Ovary (tissue), 9 donors: ENCODE measurements around the gene TTC38. TPM values are rescaled to one million over a fixed set of nuclear protein-coding genes. Genes with fewer than 3 reads are reported as not detected.

Experiments used
- DNase-seq, 5 donors: peaks; one replicate each; pipeline ENCODE4 v3.0.0-alpha.2; 2019 to 2020
- H3K27ac ChIP-seq, 2 donors: fragments of 200-600 bp; one replicate each; pipeline versions ENCODE4 v1.5.1 to v1.8.0; 2019 to 2022
- H3K27me3 ChIP-seq: fragments of 200-600 bp; one replicate; pipeline ENCODE4 v1.8.0; 2022
- H3K36me3 ChIP-seq: fragments of 200-600 bp; sonication (generic); one replicate; pipeline ENCODE4 v1.5.1; 2019
- H3K4me1 ChIP-seq: one replicate; pipeline ENCODE4 v1.8.1; 2013; ENCODE audit warnings: mild to moderate bottlenecking, moderate library complexity; ENCODE audit not compliant: insufficient read depth
- H3K4me3 ChIP-seq: fragments of 200-600 bp; sonication (generic); one replicate; pipeline ENCODE4 v1.5.1; 2017
- H3K9me3 ChIP-seq, 2 donors: fragments of 200-600 bp in 1 of 2; sonication (generic) in 1 of 2; one replicate each; pipeline versions ENCODE4 v1.5.1 to v1.8.1; 2013 to 2019; ENCODE audit warnings: mild to moderate bottlenecking in 1 of 2, moderate library complexity in 1 of 2
- EP300 ChIP-seq: sonication (generic); formaldehyde crosslinking; IDR thresholded peaks from one replicate; pipeline ENCODE4 v1.6.1; 2017; ENCODE audit warnings: antibody characterized with exemption
- POLR2A ChIP-seq: fragments of 450-650 bp; IDR thresholded peaks from one replicate; pipeline ENCODE4 v1.6.1; 2017; ENCODE audit warnings: antibody characterized with exemption, mild to moderate bottlenecking, moderate library complexity
- WGBS, 3 donors: extraction: QIAGEN DNeasy Blood & Tissue Kit in 1 of 3; methylation state at CpG; one replicate each; pipeline versions ENCODE4 v1.1.5 to v1.1.7; 2013 to 2017; 5-methylcytosine and 5-hydroxymethylcytosine counted together
- intact Hi-C, 4 donors: fragments of 100-400 bp; cut with DNase I; formaldehyde crosslinking; loops; one replicate each; pipeline versions ENCODE4 v1.11.0 to v1.15.1; 2022 to 2023
- polyA plus RNA-seq, 2 donors: library from polyadenylated mRNA; stranded (reverse); fragments of 200-250 nt in 1 of 2; fragments of 350-450 nt in 1 of 2; fragmentation: Illumina TruSeq in 1 of 2; extraction: RNeasy Lipid Tissue Mini Kit (QIAGEN cat#74804) in 1 of 2; gene quantifications; one replicate each; pipeline ENCODE4 v1.2.3, GENCODE V29; 2013 to 2014
- total RNA-seq, 7 donors: library from RNA; depleted of rRNA in 2 of 7; stranded (reverse); fragments of >200 nt in 2 of 7; fragmentation: NEBNext Ultra II Directional in 3 of 7; extraction: Animal tissue kit (Norgen Biotek cat#: 25700) in 3 of 7; gene quantifications; one replicate each; pipeline versions ENCODE4 v1.1.0 to v1.2.4, GENCODE V29; 2016 to 2023
- TF ChIP-seq, protein P1 (sequence below), 3 donors: fragments of 450-650 bp in 2 of 3; fragments of 200-600 bp in 1 of 3; IDR thresholded peaks; one replicate each; pipeline versions ENCODE4 v1.5.1 to v1.8.0; 2016 to 2022; ENCODE audit warnings: antibody characterized with exemption in 3 of 3, mild to moderate bottlenecking in 1 of 3
- donor health status: DM: no; HTN: no; CAD: no; lungs with moderate emphysema.
- donor health status: DM: no; HTN: no; CAD: no.
- donor health status: Bipolar disorder and iron deficiency.
- donor health status: DM: yes; HTN: yes; CAD: no.
- donor health status: DM: no; HTN: no; CAD: no.
- donor health status: DM: yes; HTN: yes; CAD: no.

Gene TTC38
- total and polyA plus RNA-seq, 9 donors = 27.3 to 58.3 (median 42.3) TPM

DNA sequence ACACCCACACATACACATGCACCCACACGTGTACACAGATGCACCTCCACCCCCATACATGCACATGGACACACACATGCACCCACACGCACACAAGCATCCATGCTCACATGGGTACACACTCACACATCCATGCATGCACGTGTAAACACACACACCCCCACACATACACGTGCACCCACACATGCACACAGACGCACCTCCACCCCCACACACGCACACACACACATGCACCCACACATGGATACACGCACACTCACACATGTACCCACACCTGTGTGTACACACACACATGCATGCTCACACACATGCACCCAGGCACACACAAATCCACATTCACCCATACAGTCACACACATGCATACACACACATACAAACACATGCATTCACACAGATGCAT is 42.2 kb upstream of the TTC38 start:
- TF ChIP-seq, protein P1, sequence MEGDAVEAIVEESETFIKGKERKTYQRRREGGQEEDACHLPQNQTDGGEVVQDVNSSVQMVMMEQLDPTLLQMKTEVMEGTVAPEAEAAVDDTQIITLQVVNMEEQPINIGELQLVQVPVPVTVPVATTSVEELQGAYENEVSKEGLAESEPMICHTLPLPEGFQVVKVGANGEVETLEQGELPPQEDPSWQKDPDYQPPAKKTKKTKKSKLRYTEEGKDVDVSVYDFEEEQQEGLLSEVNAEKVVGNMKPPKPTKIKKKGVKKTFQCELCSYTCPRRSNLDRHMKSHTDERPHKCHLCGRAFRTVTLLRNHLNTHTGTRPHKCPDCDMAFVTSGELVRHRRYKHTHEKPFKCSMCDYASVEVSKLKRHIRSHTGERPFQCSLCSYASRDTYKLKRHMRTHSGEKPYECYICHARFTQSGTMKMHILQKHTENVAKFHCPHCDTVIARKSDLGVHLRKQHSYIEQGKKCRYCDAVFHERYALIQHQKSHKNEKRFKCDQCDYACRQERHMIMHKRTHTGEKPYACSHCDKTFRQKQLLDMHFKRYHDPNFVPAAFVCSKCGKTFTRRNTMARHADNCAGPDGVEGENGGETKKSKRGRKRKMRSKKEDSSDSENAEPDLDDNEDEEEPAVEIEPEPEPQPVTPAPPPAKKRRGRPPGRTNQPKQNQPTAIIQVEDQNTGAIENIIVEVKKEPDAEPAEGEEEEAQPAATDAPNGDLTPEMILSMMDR (IDR thresholded peaks at IDR 0.05) = no peak
- no peaks in the 10 kb centered on the region for H3K4me1 ChIP-seq
- no peak overlapping the region for H3K27ac ChIP-seq
- no peaks in the 10 kb centered on the region for H3K9me3 ChIP-seq
- no peak overlapping the region for H3K4me3 ChIP-seq
- WGBS, 3 donors = 77 to 91% (median 89%) methylated on average over 7 of the region's 7 CpGs
- no peak for DNase-seq
- intact Hi-C loops = no loop called here
- no peaks in the 10 kb centered on the region for H3K36me3 ChIP-seq
- no peaks in the 10 kb centered on the region for H3K27me3 ChIP-seq

DNA sequence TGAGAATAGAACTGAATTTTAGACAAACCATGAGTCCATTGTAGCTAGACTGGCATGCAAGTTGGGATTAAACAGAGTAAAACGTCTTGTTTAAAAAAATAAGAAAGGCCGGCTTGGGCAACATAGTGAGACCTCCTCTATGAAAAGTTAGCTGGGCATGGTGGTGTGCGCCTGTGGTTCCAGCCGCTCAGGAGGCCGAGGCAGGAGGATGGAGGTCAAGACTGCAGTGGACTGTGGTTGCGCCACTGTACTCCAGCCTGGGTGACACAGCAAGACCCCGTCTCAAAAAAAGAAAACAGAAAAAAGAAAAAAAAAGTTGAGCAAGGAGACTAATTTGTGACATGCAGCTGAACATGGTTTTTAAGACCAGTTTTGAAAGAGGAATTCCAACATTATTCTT is 41.2 kb upstream of the TTC38 start:
- TF ChIP-seq, protein P1 (IDR thresholded peaks at IDR 0.05) = no peak
- TF ChIP-seq EP300 (no peak), POLR2A (no peak)
- Histone ChIP-seq H3K27ac (no peak overlapping the region), H3K4me3 (no peak overlapping the region), H3K36me3 (no peaks in the 10 kb centered on the region), H3K27me3 (no peaks in the 10 kb centered on the region), H3K4me1 (no peaks in the 10 kb centered on the region), H3K9me3 (no peaks in the 10 kb centered on the region)
- 93 to 95% (median 94%) methylated on average over 7 of the region's 7 CpGs for WGBS, 3 donors
- intact Hi-C loops = no loop called here
- DNase-seq = no peak

DNA sequence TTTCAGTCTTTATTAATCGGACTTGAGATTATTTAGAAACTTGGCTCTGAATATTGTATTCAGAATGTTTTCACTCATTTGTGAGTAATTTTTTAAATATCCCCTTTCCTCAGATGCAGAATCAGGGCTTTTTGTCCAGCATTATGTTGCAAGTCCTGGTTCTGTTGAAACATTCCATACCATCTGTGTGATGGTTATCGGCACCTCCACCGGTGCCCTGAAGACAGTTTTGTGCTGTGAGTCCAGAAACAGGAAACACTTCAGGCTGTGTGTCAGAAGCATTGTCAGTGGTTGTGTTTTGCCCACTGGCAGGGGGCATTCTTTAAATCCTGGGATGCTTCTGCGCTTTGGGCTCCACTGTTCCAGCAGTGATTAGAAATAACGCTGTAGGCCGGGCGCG is 38.1 kb upstream of the TTC38 start:
- TF ChIP-seq, protein P1 (IDR thresholded peaks at IDR 0.05) = no peak
- WGBS, 3 donors = 58 to 77% (median 68%) methylated on average over 8 of the region's 8 CpGs

DNA sequence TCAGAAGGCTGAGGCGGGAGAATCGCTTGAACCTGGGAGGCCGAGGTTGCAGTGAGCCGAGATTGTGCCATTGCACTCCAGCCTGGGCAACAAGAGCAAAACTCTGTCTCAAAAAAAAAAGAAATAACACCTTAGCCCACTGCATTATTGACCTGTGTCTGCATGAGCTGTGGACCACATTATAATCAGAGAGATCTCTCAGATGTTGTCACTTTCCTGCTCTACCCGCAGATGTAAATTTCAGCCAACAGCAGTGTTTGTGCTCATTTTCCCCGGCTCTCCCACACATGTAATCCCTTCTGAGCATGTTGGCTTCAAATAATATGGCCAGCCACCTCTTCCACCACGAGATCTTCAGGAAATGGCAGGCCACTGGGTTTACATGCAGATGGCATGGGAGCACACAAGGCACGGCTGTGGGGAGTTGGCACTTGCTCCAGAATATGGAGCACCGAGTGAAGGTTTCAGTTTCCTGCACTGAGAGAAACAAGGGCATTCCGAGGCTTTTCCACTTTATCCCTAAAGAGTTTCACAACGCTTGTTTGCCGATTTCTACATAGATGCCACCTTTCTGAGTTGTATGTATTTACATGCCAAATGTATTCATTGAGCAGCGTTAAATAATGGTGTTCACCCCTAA is 37.4 kb upstream of the TTC38 start:
- DNase-seq = no peak
- 83 to 88% (median 87%) methylated on average over 13 of the region's 13 CpGs for WGBS, 3 donors
- no peaks in the 10 kb centered on the region for H3K36me3 ChIP-seq
- H3K9me3 ChIP-seq = no peaks in the 10 kb centered on the region
- no peak overlapping the region for H3K27ac ChIP-seq
- H3K4me1 ChIP-seq = no peaks in the 10 kb centered on the region
- no peak overlapping the region for H3K4me3 ChIP-seq
- no peaks in the 10 kb centered on the region for H3K27me3 ChIP-seq
- intact Hi-C loops = no loop called here
- TF ChIP-seq, protein P1 (IDR thresholded peaks at IDR 0.05) = no peak
- TF ChIP-seq POLR2A = no peak
- TF ChIP-seq EP300 = no peak

More for the DNA sequence above, 38.1 kb upstream of the TTC38 start:
- Histone ChIP-seq H3K4me3 (no peak overlapping the region), H3K27ac (no peak overlapping the region), H3K9me3 (no peaks in the 10 kb centered on the region), H3K4me1 (no peaks in the 10 kb centered on the region), H3K27me3 (no peaks in the 10 kb centered on the region), H3K36me3 (no peaks in the 10 kb centered on the region)
- intact Hi-C loops = no loop called here
- no peak for DNase-seq
